ENCODE measurements around the gene ADAMTS19. TPM values are rescaled to one million over a fixed set of nuclear protein-coding genes. Genes with fewer than 3 reads are reported as not detected.
A peak's percentile ranks its signal among the peaks of the same experiment; 100 is the strongest.

Gene ADAMTS19
- total RNA-seq, 1 donor from 2014 or later: 33.7 TPM

GRCh38 chr5:129465776-129466344 is 5.8 kb downstream of the ADAMTS19 start:
- DNase-seq (ENCODE audit: low spot score, unreplicated experiment): no peak
- no peaks in the 10 kb centered on the region for H3K27me3 Mint-ChIP-seq
- TF ChIP-seq CTCF (IDR thresholded peaks at IDR 0.05; ENCODE audit: unreplicated experiment): no peak
- H3K27ac Mint-ChIP-seq: no peak overlapping the region
- no peaks in the 10 kb centered on the region for H3K9me3 Mint-ChIP-seq (ENCODE audit: low read depth)
- H3K4me3 Mint-ChIP-seq (ENCODE audit: low read depth): no peak overlapping the region
- no peaks in the 10 kb centered on the region for H3K36me3 Mint-ChIP-seq (ENCODE audit: insufficient read depth)
- H3K4me1 Mint-ChIP-seq (ENCODE audit: low read depth): peaks cover 11% of the 10 kb centered on the region

GRCh38 chr5:129474544-129474943 is 14.4 kb downstream of the ADAMTS19 start:
- H3K27ac Mint-ChIP-seq: no peak overlapping the region
- peaks cover 1% of the 10 kb centered on the region for H3K36me3 Mint-ChIP-seq (ENCODE audit: insufficient read depth)
- H3K4me3 Mint-ChIP-seq (ENCODE audit: low read depth): no peak overlapping the region
- no peak for DNase-seq (ENCODE audit: low spot score, unreplicated experiment)
- no peaks in the 10 kb centered on the region for H3K9me3 Mint-ChIP-seq (ENCODE audit: low read depth)
- H3K4me1 Mint-ChIP-seq (ENCODE audit: low read depth): peaks cover 5% of the 10 kb centered on the region
- TF ChIP-seq CTCF (IDR thresholded peaks at IDR 0.05; ENCODE audit: unreplicated experiment): no peak
- no peaks in the 10 kb centered on the region for H3K27me3 Mint-ChIP-seq

- H3K27ac Mint-ChIP-seq: no peak overlapping the region
- H3K4me1 Mint-ChIP-seq (ENCODE audit: low read depth): peaks cover 5% of the 10 kb centered on the region
- no peak for TF ChIP-seq CTCF (IDR thresholded peaks at IDR 0.05; ENCODE audit: unreplicated experiment)
- peaks cover 1% of the 10 kb centered on the region for H3K36me3 Mint-ChIP-seq (ENCODE audit: insufficient read depth)
- no peaks in the 10 kb centered on the region for H3K27me3 Mint-ChIP-seq
- H3K9me3 Mint-ChIP-seq (ENCODE audit: low read depth): no peaks in the 10 kb centered on the region
- no peak for DNase-seq (ENCODE audit: low spot score, unreplicated experiment)
- no peak overlapping the region for H3K4me3 Mint-ChIP-seq (ENCODE audit: low read depth)
Measured at GRCh38 chr5:129476751-129477150, 16.7 kb downstream of the ADAMTS19 start.

- Mint-ChIP-seq H3K4me3 (ENCODE audit: low read depth) (no peak overlapping the region), H3K27me3 (no peaks in the 10 kb centered on the region), H3K36me3 (ENCODE audit: insufficient read depth) (peaks cover 1% of the 10 kb centered on the region), H3K27ac (no peak overlapping the region), H3K9me3 (ENCODE audit: low read depth) (no peaks in the 10 kb centered on the region), H3K4me1 (ENCODE audit: low read depth) (peaks cover 5% of the 10 kb centered on the region)
- DNase-seq (ENCODE audit: low spot score, unreplicated experiment): no peak
- TF ChIP-seq CTCF (IDR thresholded peaks at IDR 0.05; ENCODE audit: unreplicated experiment): no peak
Measured at GRCh38 chr5:129477532-129477931, 17.4 kb downstream of the ADAMTS19 start.

- H3K27ac Mint-ChIP-seq: peak overlapping the region; percentile 84
- TF ChIP-seq CTCF (IDR thresholded peaks at IDR 0.05; ENCODE audit: unreplicated experiment): no peak
- no peak for DNase-seq (ENCODE audit: low spot score, unreplicated experiment)
Measured at GRCh38 chr5:129481161-129481560, 21.1 kb downstream of the ADAMTS19 start.

More at GRCh38 chr5:129481161-129481560, 21.1 kb downstream of the ADAMTS19 start:
- Mint-ChIP-seq H3K9me3 (ENCODE audit: low read depth) (no peaks in the 10 kb centered on the region), H3K4me3 (ENCODE audit: low read depth) (no peak overlapping the region), H3K27me3 (no peaks in the 10 kb centered on the region), H3K36me3 (ENCODE audit: insufficient read depth) (peaks cover 1% of the 10 kb centered on the region), H3K4me1 (ENCODE audit: low read depth) (peaks cover 1% of the 10 kb centered on the region)

Measured in progenitor cell of endocrine pancreas (in vitro differentiated cells).